ENCODE measurements around the gene GABRA4.

GABRA4 gene

DNA sequence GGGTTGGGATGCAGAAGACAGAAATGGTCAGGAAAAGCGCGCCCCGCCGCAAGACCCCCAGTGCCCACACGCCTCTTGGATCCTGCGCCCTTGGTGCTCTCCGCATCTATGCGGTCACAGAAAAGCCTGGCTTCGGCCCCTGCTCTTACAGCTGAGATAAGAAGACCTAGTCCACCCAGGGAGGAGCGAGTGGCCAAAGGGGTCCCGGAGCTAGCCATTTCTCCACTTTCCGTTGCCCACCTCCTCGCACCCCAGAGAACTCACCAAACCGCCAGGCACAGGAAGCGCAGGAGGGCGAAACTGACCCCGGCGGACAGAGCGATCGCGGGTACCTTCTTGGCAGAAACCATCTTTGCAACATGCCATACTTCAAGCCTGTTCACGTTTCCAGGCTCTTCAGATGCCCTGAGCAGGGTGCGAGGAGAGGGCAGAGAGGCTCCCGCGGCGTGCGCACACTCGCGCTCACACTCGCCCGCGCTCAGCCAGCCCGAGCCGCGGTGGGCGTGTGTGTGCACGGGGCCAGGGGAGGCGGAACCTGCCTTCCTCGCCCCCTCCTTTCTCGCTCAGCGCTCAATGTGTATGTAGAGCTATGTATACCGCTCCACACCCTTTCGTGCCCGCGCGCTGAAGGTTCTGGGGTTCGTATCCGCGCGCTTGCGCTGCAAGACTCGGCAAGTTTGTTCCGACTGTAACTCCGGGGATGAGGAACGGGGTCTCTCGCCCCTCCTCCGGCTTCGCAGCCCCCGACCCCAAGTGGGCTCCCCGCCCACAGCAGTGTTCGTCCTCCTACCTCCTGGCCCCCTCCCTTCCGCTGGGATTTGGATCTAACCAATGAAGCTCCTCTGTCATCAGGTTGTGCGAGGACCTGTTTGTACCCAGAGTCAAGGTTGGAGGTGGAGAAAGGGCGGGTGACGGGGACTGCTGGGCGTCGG, at the start of gene GABRA4:
Gene GABRA4, minus strand, starts transcription at position 507 of the 932 bp plus-strand sequence. Its CDS starts 157 bp downstream, at position 350.
- no peak for DNase-seq (ENCODE audit: low read depth in 2 of 2, low spot score in 1 of 2)

DNA sequence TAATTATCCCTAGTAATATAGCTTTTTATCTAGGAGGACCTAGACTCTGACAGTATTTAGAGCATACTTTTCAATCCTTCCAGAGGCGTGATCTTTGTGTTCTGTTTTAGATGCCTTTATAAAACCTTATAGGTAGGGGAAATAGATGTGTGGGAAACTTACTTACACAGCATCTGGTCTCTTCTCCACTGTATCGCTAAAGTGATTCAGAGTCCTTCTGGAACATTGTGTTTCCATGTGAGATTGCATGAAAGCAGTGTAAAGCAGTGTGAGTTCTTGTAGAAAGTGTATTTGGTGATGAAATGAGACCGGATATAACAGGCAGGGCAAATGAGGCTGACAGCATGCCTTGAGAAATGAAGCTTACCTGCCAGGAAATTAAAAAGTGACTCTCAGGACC, 47.4 kb upstream of the GABRA4 start:
- no peak for DNase-seq (ENCODE audit: low read depth in 2 of 2, low spot score in 1 of 2)

DNA sequence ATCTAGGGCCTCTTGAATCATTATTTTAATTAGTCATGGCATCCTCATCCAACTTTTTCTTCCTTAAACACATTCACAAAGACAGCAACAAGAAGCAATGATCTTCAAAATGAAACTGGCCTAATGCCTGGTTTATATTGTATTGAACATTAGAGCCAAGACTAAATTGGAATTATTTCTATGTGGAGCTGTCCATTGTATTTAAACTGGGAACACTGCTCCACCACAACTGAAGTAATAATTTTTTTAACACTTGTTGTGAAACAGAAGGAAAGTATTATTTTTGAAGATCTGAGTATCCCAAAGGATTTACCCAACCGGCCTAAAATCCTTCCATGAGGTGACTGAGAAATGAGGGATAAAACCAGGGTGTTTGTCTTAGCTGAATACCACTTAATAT, 44.9 kb upstream of the GABRA4 start:
- no peak for DNase-seq (ENCODE audit: low read depth in 2 of 2, low spot score in 1 of 2)

DNA sequence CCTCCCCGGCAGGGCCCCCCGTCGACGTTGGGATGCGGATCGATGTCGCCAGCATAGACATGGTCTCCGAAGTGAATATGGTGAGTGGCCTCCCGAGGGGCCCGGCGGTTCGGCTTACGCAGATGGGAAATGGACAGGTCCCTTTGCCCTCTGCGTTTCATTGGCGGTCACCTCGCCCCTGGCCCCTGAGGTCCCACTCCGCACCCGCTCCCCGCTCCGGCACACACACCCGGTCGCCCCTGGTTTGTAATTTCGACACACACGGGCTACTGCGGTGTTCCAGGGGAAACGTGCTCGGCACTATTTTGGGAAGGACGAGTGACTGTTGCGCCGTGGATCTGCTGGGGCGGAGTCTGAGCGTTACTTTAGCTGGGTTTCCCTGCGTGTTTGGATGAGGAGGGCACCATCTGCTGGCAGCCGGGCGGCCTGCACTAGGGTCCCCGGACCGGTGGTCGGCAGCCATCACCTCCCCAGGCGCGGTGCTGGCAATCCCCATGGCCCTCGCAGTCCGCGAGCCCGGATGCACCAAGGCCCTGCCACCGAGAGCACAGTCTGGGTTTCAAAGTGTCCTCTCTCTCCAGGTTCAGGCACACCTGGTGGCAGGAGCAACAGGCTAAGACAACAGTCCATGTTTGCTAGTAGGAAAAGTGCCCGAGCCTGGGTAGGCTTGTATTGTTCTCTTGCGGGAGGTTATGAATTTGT, 39.2 kb upstream of the GABRA4 start:
- no peak for DNase-seq (ENCODE audit: low read depth in 2 of 2, low spot score in 1 of 2)

DNA sequence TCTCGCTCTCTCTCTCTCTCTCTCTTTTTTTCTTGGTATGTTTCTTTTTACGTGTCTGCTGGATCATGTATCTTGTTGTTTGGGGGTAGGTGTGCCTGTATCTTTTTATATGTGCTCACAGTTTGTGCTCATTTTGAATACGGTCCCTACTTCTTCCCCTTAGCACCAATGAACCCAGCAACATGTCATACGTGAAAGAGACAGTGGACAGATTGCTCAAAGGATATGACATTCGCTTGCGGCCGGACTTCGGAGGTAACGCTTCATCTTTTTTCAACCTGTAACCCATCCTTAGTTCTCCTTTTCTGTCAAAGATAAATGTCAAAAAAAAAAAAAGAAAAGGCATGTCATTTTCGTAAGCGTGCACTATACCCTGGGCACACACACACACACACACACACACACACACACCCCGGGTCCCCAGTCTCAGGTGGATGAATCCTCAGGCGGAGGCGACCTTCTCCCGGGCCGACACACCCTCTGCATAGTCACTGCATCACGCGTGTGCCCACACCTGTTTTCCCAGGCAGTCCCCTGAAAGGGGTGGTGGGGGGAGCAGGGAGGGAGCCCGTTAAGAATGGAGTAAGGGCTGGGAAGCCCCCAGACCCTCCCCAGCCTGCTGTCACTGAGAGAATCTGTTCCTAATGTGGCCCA, 38.5 kb upstream of the GABRA4 start:
- DNase-seq (ENCODE audit: low read depth in 2 of 2, low spot score in 1 of 2): no peak

DNA sequence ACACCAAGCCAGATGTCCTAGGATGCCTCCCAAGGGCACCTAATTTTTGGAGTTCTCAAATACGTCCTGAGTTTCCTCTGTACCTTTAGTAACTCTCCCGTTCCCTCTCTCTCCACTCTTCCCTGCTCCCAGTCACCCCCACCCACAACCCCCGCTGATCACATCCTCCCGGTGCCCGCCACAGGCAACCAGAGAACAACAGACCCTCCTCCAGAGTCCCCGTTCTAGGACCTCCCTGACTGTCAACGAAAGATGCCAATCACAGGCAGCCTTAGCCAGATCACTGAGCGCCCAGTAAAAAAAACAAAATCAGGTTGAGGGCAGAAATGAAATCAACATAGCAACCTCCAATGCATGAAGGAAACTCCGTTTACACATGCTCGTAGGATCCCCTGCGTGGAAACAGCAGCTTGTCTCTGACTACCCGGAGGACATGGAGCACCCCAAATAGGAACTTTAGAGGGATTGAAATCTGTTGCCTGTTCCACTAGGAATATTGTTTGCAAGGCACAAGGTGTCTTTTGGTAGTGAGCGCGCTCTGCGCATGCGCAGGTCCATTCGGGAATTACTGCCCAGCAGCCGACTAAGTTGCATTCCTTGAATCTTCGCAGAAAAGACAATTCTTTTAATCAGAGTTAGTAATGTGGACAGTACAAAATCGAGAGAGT, 37.8 kb upstream of the GABRA4 start, which contains the start of gene GABRB1:
Gene GABRB1, plus strand, starts transcription at position 557 of the 668 bp plus-strand sequence.
- DNase-seq (ENCODE audit: low read depth in 2 of 2, low spot score in 1 of 2): no peak

DNA sequence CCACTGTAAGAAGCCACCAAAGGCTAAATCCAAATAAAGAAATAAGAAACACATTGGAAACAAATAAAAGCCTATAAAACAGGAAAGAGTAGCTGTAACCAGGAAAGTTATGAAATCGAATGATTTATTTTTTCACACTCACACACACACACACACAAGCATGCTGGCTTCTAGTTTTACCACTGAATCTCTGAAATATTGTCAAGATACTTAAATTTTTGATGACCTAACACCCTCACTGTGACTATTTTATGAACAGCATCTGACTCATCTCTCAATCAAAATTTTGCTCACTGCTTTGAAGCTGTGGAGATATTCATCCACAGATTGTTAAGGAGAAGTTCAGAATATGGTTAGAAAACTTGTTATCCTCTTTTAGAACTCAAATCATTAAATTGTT, 24.1 kb upstream of the GABRA4 start:
- no peak for DNase-seq (ENCODE audit: low read depth in 2 of 2, low spot score in 1 of 2)

DNA sequence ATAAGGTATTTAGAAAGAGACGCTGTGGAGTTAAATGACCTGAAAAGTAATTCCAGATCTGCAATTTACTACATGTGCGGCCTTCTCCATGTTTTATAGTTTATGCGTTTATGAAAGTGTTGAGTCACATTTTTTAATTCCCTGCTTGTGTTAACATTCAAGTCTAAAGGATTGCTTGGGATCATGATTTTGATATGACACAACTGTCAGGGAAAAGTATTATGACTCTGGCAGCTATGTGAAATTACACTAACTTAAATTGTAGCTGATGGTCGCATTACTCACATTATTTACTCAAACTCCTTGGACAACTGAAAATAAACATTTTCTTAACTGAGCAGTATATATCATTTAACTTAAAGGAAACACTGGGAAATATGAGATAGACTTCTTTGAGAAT, 23.7 kb upstream of the GABRA4 start:
- no peak for DNase-seq (ENCODE audit: low read depth in 2 of 2, low spot score in 1 of 2)

DNA sequence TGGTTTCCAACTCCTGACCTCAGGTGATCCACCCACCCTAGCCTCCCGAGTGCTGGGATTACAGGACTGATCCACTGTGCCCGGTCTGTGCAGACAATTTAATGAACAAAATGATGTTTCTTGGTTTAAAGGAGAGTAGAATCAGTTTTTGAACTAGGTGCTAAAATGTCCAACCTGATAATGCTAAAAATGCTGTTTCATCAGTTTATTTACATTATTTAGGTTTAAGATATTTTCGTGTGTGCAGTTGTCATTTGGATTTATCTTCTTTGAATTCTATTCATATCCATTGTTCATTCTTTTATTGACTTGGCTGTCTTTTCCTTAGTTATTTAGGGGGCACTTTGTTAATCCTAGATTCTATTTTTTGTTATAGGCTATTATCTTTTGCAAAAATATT, 20.0 kb upstream of the GABRA4 start:
- DNase-seq (ENCODE audit: low read depth in 2 of 2, low spot score in 1 of 2): no peak

DNA sequence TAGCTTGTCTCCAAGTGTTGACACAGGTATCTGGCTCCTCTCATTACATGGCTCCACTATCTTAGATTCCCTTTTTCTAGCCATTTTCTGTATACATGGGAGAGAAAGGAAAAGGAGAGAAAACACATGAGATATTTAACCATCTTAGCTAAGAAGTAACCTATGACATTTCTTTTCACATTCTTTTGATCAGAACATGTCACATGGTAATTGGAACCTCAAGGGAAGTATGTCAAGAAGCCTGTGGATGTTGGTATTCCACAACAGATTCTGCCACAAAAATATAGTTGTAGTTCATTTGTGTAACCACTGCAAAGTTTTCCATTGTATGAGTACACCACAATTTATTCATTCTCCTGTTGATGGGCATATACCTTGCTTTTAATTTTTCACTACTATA, 19.3 kb upstream of the GABRA4 start:
- DNase-seq (ENCODE audit: low read depth in 2 of 2, low spot score in 1 of 2): no peak

DNA sequence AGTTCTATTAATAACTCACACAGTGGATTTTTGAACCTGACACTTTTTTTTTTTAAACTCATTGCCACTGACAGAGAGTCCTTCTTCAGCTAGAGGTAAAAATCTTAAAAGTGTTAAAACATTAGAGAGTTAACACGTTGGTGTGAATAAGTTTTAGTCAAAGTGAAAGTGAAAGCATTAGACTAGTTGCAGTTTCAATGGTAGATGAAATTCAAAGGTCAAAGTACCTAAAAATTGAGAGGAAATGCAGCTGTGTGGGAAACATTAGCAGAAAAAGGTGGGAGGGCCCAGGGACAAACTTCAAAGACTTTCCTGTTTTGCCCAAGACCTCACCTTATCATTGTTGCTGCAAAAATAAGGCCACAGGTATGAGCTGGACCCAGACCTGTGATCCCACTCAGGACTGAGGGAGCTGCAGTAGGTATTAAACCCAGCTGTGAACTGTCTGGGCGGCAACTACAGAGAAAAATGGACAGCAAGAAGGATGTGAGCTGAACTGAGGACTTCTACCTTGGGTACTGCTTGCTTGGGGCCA, 17.6 kb upstream of the GABRA4 start:
- no peak for DNase-seq (ENCODE audit: low read depth in 2 of 2, low spot score in 1 of 2)

DNA sequence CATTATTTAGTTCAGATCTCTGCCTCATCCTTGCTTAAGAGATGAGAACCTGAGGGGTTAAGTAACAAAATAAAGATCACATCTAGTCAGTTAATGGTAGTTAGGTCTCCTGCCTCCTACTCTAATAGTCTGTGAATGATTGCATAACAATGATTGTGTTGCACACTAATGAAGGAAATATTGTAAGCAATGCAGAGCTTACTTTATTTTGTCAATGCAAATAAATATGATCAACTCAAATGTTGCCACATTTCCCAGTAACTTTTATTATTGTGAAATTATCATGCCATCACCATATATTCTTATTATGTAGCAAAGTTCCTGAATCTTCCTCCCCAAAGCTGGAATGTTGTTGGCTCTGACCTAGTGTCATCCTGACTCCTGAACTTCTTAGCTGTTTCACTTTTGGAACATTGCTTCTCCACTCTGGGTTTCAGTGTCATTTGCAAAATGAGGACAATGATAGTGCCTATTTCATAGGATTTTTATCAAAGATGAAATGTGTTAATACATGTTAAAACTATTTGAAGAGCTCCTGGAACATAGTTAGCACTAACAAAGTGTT, 17.0 kb upstream of the GABRA4 start:
- no peak for DNase-seq (ENCODE audit: low read depth in 2 of 2, low spot score in 1 of 2)

DNA sequence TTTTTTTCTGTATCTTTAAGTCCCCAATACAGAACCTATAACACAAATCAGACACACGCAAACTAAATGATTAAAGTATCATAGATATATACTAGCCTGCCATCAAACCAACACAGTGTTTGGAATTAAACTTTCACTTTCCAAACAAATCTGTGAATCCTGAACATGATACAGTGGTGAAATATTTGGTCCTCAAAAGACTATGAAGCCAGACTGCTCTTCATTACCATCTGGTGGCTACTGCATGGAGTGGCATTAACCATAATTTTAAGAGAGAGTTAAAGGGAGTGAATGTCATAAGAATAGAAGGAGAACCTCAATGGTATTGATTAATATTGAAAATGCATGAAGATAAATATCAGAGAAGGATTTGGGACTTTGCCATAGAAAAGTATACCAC, 9.2 kb upstream of the GABRA4 start:
- no peak for DNase-seq (ENCODE audit: low read depth in 2 of 2, low spot score in 1 of 2)

DNA sequence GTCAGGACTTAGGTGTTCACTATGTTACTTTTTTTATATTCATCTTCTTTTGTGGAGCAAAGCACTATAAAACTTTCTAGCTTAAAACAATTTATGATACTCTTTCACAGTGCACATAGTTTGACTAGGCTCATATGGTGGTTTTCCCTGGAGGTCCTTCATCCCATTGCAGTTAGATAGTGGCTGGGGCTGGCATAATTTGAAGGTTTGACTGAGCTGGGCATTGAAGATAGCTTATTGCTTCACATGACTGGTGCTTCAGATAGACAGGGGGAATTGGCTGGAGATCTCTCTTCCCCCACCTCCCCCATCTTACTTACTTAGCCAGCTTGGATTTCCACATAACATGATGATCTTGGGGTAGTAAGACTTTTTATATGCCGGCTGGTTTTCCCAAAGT, 7.0 kb upstream of the GABRA4 start:
- DNase-seq (ENCODE audit: low read depth in 2 of 2, low spot score in 1 of 2): no peak

DNA sequence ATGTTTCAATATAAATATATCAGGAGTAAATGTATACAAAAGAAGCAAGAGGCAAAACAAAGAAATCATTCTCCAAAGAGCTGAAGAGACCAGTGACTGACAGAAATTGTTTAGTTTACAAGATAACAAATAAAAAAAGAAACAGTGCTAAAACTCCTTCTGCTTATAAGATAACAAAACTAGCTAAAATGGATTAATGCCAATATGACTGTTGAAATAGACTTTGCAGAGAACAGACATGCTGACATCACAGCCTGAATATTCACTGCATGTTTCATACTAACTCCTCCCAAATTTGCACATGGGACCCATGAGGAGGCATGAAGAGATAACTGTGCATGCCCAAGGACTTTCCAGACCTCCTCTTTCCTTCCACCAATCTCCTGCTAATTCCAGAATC, 6.2 kb upstream of the GABRA4 start:
- no peak for DNase-seq (ENCODE audit: low read depth in 2 of 2, low spot score in 1 of 2)

DNA sequence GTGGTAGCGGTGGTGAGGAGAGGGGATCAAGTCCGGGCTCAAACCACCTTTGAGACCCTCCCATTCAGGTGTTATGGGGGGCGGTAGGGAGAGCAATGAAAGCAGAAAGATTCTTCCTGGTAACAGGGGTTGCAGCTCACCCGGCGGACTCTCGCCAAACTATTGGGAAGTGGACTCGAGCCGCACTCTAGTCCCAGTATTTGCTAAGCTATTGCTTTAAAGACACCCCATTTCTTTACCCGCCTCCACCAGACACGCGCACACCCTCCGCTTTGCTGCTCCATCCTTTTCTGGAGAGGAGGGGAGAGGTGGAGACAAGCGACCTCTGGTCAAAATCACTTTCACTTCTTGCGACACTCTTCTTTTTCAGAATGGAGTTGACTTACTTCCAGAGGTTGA, 625 bp upstream of the GABRA4 start:
- DNase-seq (ENCODE audit: low read depth in 2 of 2, low spot score in 1 of 2): no peak

DNA sequence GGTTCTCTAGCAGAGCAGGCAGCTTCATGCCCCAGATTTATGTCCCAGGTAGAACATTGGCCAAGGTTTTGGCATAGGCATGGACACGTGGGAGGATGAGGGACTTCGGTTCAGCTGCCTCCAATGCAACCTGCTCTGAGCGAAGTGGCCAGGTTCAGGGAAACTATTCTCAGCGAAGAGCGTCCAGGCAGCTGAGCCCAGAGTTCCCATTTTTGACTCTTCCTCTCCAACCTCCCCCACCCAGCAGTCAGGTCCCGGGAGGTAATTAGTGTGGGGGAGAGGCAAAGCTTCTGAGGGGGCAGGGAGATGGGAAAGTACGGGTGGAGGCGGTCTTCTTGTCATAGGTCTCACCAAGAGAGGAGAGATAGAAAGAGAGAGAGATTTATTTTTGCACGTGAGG, 1.0 kb downstream of the GABRA4 start:
- DNase-seq (ENCODE audit: low read depth in 2 of 2, low spot score in 1 of 2): no peak

DNA sequence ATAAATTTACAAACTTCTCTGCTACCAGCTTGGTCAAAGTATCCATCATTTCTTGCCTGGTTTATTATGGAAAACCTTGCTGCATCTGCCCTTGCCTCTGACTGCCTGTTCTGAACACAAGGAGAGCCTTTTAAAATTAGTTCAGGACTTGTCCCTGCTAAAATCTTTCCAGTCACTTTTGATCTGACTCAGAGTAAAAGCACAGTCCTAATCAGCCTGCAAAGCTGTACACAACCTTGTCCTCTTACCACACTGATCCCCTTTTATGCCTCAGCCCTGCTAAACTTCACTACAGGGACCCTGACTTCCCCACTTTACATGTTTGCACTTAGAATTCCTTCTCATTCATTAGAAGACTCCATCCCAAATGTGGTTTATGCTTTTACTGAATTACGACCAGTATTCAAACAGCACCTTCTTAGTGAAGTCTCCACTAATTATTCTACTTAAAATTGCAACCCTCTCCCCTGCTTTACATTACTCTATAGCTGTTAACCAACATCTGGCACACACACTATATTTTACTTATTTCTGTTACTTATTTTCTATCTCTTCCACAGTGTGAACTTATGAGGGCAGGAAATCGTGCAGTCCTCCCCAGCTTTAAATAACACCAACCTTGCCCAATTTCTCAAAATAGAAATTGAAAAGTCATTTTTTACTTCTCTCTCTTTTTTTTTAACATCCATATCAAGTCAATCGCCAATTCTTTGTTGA, 6.3 kb downstream of the GABRA4 start:
- DNase-seq (ENCODE audit: low read depth in 2 of 2, low spot score in 1 of 2): no peak

DNA sequence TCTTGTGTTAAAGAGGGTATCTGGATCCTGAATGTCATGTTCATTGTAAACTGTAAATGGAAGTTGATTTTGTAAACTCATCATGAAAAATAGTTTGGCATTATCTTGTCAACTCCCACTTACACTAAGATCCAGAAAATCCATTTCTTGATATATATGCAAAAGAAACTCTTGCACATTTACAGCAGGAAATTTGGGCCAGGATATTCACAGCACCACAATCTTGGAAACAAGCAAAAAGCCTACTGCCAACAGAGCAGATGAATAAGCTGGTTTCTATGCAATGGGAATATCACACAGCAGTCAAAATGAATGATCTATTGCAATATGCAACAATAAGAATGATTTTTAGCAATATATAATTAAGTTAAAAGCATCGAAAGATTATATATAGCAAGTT, 8.6 kb downstream of the GABRA4 start:
- no peak for DNase-seq (ENCODE audit: low read depth in 2 of 2, low spot score in 1 of 2)

DNA sequence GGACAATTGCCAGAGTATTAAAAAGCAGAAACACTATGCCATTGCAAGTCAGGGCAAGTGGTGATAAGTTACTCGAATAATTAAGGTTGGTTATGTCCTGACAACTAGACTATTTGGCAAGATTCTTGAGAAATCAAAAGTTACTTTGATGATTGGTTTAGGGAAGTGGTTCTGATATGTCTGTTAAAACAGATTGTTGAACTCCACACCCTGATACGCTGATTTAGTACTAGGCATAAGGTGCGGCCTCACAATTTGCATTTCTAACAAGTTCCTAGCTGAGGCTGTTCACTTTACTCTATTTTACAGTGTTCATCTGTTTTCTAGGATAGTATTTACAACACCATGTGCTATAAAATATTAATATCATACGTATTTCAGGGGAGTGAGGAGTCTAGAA, 12.5 kb downstream of the GABRA4 start:
- DNase-seq (ENCODE audit: low read depth in 2 of 2, low spot score in 1 of 2): no peak
